GM12892 (cell line): ENCODE measurements around the gene HORMAD2.
"Not testable (repeated sequence)": the region's sequence is repeated elsewhere in the genome, so short reads cannot be mapped to it uniquely, and the experiment has no call there.

ENCODE experiments used
- DNase-seq: peaks from one replicate; pipeline ENCODE4 v3.0.0; 2011; ENCODE audit not compliant: insufficient read length
- FAIRE-seq: peaks from 2 replicates; lab custom pipeline; 2011; peaks lifted over from hg19 to GRCh38; lab: Jason Lieb, UNC
- POLR2A ChIP-seq: IDR thresholded peaks from 2 replicates; pipeline ENCODE4 v1.6.1; 2011; ENCODE audit warnings: low read depth, low read length, control low read depth
- POLR2AphosphoS5 ChIP-seq: IDR thresholded peaks from 2 replicates; pipeline ENCODE4 v1.6.1; 2011; ENCODE audit warnings: low read depth, low read length, control low read depth
- TAF1 ChIP-seq: IDR thresholded peaks from 2 replicates; pipeline ENCODE4 v1.6.1; 2011; ENCODE audit warnings: low read depth, mild to moderate bottlenecking, control low read depth, low read length, borderline replicate concordance

The HORMAD2 gene

GRCh38 chr22:30088468-30088867 is 8.2 kb downstream of the HORMAD2 start:
- DNase-seq (no peak), FAIRE-seq (no peak)
- TF ChIP-seq TAF1 (no peak), POLR2A (no peak), POLR2AphosphoS5 (no peak)

- FAIRE-seq (no peak), DNase-seq (no peak)
- TF ChIP-seq TAF1 (no peak), POLR2AphosphoS5 (no peak), POLR2A (no peak)
Observed at GRCh38 chr22:30089655-30089974, 9.4 kb downstream of the HORMAD2 start.

- TF ChIP-seq POLR2AphosphoS5: no peak
- no peak for TF ChIP-seq POLR2A
- TF ChIP-seq TAF1: no peak
- DNase-seq: no peak
- no peak for FAIRE-seq
Observed at GRCh38 chr22:30092686-30093085, 12.4 kb downstream of the HORMAD2 start.

DNA sequence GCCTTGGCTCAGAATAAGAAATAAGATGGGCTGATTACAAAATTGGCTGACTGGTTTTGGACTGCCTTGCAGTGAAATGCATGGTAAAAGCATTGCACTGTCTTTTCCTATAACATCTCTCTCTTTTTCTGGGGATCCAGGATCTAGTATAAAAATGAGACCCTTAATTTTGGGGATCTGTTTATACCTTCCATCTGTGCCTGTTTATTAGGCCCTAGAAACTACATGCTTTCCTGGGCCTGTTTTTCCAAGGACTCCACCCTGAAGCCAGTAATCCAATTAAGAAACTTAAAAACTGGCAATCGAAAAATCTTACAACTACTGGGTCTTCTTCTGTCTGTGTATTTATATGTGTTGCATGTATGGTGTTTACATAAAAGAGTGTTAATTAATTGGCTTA is 14.5 kb downstream of the HORMAD2 start:
- TF ChIP-seq POLR2AphosphoS5 (no peak), POLR2A (no peak), TAF1 (no peak)
- DNase-seq (no peak), FAIRE-seq (no peak)

- FAIRE-seq: no peak
- TF ChIP-seq POLR2A: no peak
- no peak for TF ChIP-seq TAF1
- TF ChIP-seq POLR2AphosphoS5: no peak
- DNase-seq: no peak
Observed at GRCh38 chr22:30097861-30098260, 17.6 kb downstream of the HORMAD2 start.

GRCh38 chr22:30100770-30101169 is 20.5 kb downstream of the HORMAD2 start:
- FAIRE-seq, DNase-seq: not testable (repeated sequence)

DNA sequence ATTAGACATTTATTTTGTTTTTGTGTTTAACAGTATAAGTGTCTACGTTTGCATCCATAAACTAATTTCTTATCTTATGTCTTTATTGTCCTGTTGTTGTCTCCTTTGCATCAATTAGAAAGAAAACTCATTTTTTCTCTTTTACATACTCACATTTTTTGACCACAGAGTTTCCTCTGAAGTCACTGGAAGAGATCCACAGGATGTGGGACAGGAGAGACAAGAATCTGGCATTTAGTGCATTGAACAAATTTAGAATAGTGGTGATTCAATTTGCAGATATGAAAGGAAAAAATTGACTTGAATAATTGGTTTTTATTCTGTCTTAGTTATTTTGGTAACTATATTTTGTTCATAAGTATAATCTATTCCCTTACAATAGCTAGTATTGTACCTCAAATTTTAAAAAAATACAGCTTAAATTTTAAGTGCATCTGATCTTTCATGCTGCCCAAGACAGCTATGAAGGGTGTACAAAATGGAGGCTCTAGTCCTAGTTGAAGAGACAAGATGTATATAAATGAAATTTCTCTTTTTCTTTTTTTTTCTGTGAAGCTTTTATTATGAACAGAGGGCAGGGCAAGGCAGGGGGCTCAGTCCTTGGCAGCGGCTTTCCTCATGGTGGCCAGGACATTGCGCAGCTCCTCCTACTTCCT is 24.4 kb downstream of the HORMAD2 start:
- no peak for DNase-seq
- FAIRE-seq: no peak
- TF ChIP-seq POLR2A (no peak), POLR2AphosphoS5 (no peak), TAF1 (no peak)

DNA sequence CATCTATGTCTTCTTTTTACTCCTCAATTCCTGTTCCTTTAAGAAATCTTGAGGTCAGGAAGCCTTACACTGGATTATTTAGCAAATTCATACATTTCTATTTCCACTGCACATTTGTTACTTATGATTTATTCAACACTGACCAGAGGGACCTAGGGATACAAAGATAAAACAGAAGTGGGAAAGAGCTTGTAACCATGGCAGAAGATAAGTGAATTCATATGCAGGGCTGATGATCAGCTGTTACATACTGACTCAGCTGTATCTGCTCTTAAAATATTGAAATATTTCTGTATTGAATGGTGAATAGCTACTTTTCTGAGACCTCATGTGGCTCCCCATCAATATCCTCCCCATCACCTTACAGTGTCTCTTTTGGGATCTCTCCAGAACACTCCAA is 25.2 kb downstream of the HORMAD2 start:
- FAIRE-seq: no peak
- no peak for DNase-seq
- no peak for TF ChIP-seq POLR2AphosphoS5
- no peak for TF ChIP-seq POLR2A
- no peak for TF ChIP-seq TAF1

- FAIRE-seq (no peak), DNase-seq (no peak)
- no peak for TF ChIP-seq POLR2A
- no peak for TF ChIP-seq POLR2AphosphoS5
- no peak for TF ChIP-seq TAF1
Observed at GRCh38 chr22:30113494-30113893, 33.2 kb downstream of the HORMAD2 start.

GRCh38 chr22:30114361-30114760 is 34.1 kb downstream of the HORMAD2 start:
- no peak for TF ChIP-seq POLR2A
- no peak for TF ChIP-seq POLR2AphosphoS5
- TF ChIP-seq TAF1: no peak
- FAIRE-seq (no peak), DNase-seq (no peak)

- FAIRE-seq (no peak), DNase-seq (no peak)
- TF ChIP-seq TAF1 (no peak), POLR2AphosphoS5 (no peak)
Observed at GRCh38 chr22:30115705-30116104, 35.4 kb downstream of the HORMAD2 start.

GRCh38 chr22:30116362-30117117 is 36.3 kb downstream of the HORMAD2 start:
- no peak for FAIRE-seq
- DNase-seq: no peak
- TF ChIP-seq TAF1 (no peak), POLR2AphosphoS5 (no peak), POLR2A (no peak)

DNA sequence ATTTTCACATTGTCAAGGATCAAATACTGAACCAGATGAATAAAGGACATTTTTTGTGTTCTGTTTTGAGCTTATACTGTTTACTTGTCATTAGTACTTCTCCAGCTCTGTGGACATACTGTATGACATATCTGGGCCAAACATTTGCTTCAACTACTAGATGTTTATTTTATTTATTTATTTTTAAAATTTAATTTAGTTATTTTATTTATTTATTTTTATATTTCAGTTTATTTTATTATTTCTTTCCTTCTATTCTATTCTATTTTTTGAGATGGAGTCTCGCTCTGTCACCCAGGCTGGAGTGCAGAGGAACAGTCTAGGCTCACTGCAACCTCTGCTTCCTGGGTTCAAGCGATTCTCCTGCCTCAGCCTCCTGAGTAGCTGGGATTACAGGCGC is 37.0 kb downstream of the HORMAD2 start:
- FAIRE-seq (no peak), DNase-seq (no peak)
- TF ChIP-seq POLR2AphosphoS5 (no peak), TAF1 (no peak), POLR2A (no peak)
